Measurements from ENCODE around the gene GDF7. TPM values are rescaled to one million over a fixed set of nuclear protein-coding genes. Genes with fewer than 3 reads are reported as not detected.

GDF7 gene
- total RNA-seq, 1 donor from 2014 or later, result 3.0 TPM

DNA sequence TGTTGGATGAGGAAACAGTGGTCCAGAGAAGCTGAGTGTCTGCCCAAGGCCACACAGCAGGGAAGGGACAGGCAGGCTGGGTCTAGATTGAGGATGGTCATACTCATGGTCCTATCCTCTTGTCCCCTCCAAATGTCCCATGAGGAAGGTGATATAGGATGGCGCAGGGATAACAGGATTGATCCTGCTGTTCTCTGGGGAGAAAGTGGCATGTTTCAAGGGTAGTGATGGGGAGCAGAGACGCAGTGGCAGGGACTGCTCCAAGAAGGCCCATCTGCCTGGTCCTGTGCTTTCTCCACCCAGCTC lies 40.6 kb upstream of the GDF7 start:
- H3K9me3 Mint-ChIP-seq, result no peaks in the 10 kb centered on the region
- TF ChIP-seq, protein P1, sequence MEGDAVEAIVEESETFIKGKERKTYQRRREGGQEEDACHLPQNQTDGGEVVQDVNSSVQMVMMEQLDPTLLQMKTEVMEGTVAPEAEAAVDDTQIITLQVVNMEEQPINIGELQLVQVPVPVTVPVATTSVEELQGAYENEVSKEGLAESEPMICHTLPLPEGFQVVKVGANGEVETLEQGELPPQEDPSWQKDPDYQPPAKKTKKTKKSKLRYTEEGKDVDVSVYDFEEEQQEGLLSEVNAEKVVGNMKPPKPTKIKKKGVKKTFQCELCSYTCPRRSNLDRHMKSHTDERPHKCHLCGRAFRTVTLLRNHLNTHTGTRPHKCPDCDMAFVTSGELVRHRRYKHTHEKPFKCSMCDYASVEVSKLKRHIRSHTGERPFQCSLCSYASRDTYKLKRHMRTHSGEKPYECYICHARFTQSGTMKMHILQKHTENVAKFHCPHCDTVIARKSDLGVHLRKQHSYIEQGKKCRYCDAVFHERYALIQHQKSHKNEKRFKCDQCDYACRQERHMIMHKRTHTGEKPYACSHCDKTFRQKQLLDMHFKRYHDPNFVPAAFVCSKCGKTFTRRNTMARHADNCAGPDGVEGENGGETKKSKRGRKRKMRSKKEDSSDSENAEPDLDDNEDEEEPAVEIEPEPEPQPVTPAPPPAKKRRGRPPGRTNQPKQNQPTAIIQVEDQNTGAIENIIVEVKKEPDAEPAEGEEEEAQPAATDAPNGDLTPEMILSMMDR (IDR thresholded peaks at IDR 0.05; ENCODE audit: unreplicated experiment), result no peak
- no peak overlapping the region for H3K27ac Mint-ChIP-seq
- no peak overlapping the region for H3K4me3 Mint-ChIP-seq
- no peaks in the 10 kb centered on the region for H3K27me3 Mint-ChIP-seq (ENCODE audit: low read depth)
- no peaks in the 10 kb centered on the region for H3K4me1 Mint-ChIP-seq
- H3K36me3 Mint-ChIP-seq, result no peaks in the 10 kb centered on the region
- no peak for DNase-seq (ENCODE audit: low spot score in 2 of 2, unreplicated experiment in 2 of 2)

DNA sequence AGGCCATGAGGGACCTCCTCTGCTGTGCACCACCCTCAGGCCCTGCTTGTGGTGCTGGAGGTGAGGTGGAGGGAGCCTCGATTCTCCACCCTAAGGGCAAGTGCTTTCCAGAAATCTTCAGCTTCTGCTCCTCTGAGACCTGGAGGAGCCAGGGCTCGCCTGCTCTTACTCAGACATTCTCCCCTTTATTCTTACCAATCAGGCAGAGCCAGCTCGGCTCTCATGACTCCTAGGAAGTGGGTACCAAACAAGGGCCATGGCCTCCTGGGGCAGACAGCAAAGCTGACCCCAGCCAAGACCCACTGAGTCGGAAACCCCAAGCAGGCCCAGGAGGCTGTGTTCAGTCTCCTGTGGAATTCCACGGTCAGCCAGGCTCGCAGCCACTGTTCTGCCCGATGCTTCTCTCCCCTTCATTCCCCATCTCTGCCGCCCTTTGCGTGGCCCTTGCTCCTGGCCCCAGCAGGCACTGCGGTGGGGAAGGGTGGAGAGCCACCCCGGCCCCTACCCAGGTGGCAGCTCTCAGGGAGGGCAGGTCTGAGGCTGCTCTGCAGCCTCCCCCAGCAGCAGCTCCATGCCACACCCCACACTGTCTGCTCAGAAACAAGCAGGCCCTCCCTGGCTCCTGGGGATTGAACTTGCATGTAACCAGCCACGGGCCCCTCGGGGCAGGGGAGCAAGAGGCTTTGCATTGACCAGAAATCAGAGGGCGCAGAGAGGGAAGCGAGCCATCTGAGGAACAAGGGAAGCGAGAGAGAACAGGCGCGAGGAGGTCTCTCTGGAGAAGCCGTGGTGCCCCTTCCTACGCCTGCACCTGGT lies 40.0 kb upstream of the GDF7 start:
- no peak for DNase-seq (ENCODE audit: low spot score in 2 of 2, unreplicated experiment in 2 of 2)
- no peaks in the 10 kb centered on the region for H3K9me3 Mint-ChIP-seq
- no peaks in the 10 kb centered on the region for H3K4me1 Mint-ChIP-seq
- H3K36me3 Mint-ChIP-seq, result no peaks in the 10 kb centered on the region
- H3K27ac Mint-ChIP-seq, result no peak overlapping the region
- TF ChIP-seq, protein P1 (IDR thresholded peaks at IDR 0.05; ENCODE audit: unreplicated experiment), result no peak
- no peak overlapping the region for H3K4me3 Mint-ChIP-seq
- no peaks in the 10 kb centered on the region for H3K27me3 Mint-ChIP-seq (ENCODE audit: low read depth)

DNA sequence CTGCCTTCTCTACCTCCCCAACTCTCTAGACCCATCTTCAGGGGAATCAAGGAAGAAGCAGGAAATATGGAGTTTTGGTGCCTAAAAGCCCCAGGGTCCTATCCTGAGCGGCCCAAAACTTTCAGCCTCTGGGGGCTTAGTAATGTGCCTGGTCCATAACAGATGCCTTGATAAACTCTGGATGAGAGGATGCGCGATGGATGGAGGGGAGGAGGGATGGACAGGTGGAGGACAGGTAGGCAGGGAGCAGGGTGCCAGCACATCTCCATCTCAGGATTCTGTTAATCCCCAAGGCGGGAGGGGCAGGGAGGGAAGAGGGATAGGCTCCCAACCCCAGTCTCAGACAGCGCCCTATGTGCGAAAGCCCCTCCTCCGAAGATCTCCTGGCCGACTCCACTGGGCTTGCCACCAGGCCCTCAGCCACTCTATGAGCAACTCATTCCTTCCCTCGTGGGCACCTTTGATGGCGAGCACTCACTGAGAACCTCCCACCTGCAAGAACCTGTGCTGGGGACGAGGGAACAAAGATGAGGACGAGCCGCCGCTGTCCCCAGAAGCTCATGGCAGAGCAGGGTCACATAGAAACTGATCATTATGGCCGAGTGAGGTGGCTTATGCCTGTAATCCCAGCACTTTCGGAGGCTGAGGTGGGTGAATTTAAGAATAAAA lies 39.1 kb upstream of the GDF7 start:
- DNase-seq (ENCODE audit: low spot score in 2 of 2, unreplicated experiment in 2 of 2), result no peak
- no peaks in the 10 kb centered on the region for H3K36me3 Mint-ChIP-seq
- no peaks in the 10 kb centered on the region for H3K9me3 Mint-ChIP-seq
- H3K27ac Mint-ChIP-seq, result no peak overlapping the region
- H3K27me3 Mint-ChIP-seq (ENCODE audit: low read depth), result no peaks in the 10 kb centered on the region
- no peaks in the 10 kb centered on the region for H3K4me1 Mint-ChIP-seq
- H3K4me3 Mint-ChIP-seq, result no peak overlapping the region
- TF ChIP-seq, protein P1 (IDR thresholded peaks at IDR 0.05; ENCODE audit: unreplicated experiment), result no peak

DNA sequence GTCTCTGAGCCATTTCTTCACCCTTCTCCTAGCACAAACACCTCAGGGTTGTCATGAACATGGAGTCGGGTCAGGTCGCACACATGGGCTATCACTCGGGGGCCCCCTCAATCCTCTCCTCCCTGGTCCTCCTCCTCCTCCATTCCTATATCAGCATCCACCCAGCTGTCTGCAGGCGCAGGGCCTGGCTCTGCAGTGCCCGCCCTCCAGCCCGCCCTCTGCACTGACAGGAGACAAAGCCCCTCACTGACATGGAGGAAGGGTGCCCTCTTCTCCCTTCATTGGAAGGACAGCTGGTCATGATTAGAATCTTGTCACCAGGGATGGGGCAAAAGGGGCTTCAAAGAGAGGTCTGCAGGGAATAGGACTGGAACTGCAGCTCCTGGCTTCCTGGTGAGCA lies 37.8 kb upstream of the GDF7 start:
- H3K4me3 Mint-ChIP-seq, result no peak overlapping the region
- no peaks in the 10 kb centered on the region for H3K9me3 Mint-ChIP-seq
- no peaks in the 10 kb centered on the region for H3K27me3 Mint-ChIP-seq (ENCODE audit: low read depth)
- peaks cover 6% of the 10 kb centered on the region for H3K4me1 Mint-ChIP-seq
- H3K27ac Mint-ChIP-seq, result no peak overlapping the region
- TF ChIP-seq, protein P1 (IDR thresholded peaks at IDR 0.05; ENCODE audit: unreplicated experiment), result no peak
- no peak for DNase-seq (ENCODE audit: low spot score in 2 of 2, unreplicated experiment in 2 of 2)
- H3K36me3 Mint-ChIP-seq, result no peaks in the 10 kb centered on the region

DNA sequence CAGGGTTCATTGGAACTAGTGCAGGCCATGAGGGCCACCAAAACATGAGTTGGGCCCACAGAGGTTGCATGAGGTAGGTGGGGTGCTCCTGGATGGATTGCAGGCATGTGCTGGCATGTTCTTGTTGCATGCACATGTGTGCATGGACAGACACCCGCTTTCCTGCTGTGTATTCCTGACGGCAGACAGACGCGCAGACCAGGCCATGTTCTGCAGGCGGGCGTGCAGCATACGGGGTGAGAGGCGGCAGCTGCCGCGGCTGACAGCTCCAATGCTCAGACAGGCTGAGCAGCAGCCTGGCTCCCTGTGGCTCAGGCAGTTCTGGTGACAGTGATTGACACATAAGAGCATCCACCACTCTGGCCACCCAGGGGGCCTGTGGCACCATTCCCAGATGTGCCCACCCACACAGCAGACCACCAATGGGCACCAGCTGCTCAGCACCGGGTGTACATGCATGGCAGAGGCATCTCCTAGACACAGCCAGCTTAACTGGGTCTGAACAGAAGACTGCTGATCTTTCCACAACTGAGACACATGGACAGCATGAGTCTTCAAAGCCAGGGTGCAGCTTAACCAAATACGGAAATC lies 37.3 kb upstream of the GDF7 start:
- H3K9me3 Mint-ChIP-seq, result no peaks in the 10 kb centered on the region
- TF ChIP-seq, protein P1 (IDR thresholded peaks at IDR 0.05; ENCODE audit: unreplicated experiment), result no peak
- H3K36me3 Mint-ChIP-seq, result no peaks in the 10 kb centered on the region
- no peak overlapping the region for H3K27ac Mint-ChIP-seq
- H3K4me1 Mint-ChIP-seq, result peaks cover 11% of the 10 kb centered on the region
- H3K4me3 Mint-ChIP-seq, result no peak overlapping the region
- no peaks in the 10 kb centered on the region for H3K27me3 Mint-ChIP-seq (ENCODE audit: low read depth)
- no peak for DNase-seq (ENCODE audit: low spot score in 2 of 2, unreplicated experiment in 2 of 2)
